Upper lobe of left lung (tissue), 4 donors: ENCODE measurements around the gene SULT1C2.

Experiments used
- CTCF ChIP-seq, 6 experiments: fragments of 450-650 bp in 4 of 6; fragments of 200-600 bp in 2 of 6; sonication (generic) in 2 of 6; IDR thresholded peaks; one replicate each; pipeline ENCODE4 v1.5.1; 2016 to 2019; ENCODE audit warnings: antibody characterized with exemption in 6 of 6
- POLR2AphosphoS5 ChIP-seq, 2 donors: sonication (generic); formaldehyde crosslinking; IDR thresholded peaks; one replicate each; pipeline ENCODE4 v1.5.1; 2017; ENCODE audit warnings: antibody characterized with exemption in 2 of 2

- TF ChIP-seq CTCF (IDR thresholded peaks at IDR 0.05): no peak
- TF ChIP-seq POLR2AphosphoS5 (IDR thresholded peaks at IDR 0.05): no peak
These were observed 59.1 kb downstream of the SULT1C2 start for GRCh38 chr2:108347786-108348185.
